ENCODE measurements around the gene EID3.
A peak's percentile ranks its signal among the peaks of the same experiment; 100 is the strongest.

Gene EID3

DNA sequence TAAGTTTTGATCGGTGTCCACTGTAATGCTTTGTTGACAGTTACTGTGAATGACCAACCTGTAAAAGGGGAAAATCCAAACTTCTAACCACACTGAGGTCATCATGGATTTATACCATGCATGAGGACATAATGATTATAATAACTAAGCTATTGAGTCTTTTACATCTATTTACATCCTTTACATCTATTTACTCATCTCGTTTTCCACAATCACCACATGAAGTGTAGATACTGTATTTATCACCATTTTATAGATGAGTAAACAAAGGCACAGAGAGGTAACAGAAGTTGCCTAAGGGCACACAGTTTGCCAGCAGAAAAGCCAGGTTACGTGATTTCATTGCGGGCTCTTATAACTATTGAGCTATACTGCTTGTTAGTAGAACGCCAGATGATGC lies 27.9 kb upstream of the EID3 start:
- no peak for TF ChIP-seq ZBTB7A (IDR thresholded peaks at IDR 0.05; ENCODE audit: low read depth)
- TF ChIP-seq, protein P1, sequence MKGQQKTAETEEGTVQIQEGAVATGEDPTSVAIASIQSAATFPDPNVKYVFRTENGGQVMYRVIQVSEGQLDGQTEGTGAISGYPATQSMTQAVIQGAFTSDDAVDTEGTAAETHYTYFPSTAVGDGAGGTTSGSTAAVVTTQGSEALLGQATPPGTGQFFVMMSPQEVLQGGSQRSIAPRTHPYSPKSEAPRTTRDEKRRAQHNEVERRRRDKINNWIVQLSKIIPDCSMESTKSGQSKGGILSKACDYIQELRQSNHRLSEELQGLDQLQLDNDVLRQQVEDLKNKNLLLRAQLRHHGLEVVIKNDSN (IDR thresholded peaks at IDR 0.05) = no peak
- TF ChIP-seq TCF12 (IDR thresholded peaks at IDR 0.05; ENCODE audit: low read depth) = no peak
- no peak for TF ChIP-seq FOXM1 (IDR thresholded peaks at IDR 0.05; ENCODE audit: borderline replicate concordance, low read depth)
- TF ChIP-seq RAD21 (IDR thresholded peaks at IDR 0.05; ENCODE audit: low read depth) = no peak
- no peak for TF ChIP-seq CREB1 (IDR thresholded peaks at IDR 0.05; ENCODE audit: low read depth)
- no peak for TF ChIP-seq EP300 (IDR thresholded peaks at IDR 0.05; ENCODE audit: borderline replicate concordance)

- TF ChIP-seq, protein P2, sequence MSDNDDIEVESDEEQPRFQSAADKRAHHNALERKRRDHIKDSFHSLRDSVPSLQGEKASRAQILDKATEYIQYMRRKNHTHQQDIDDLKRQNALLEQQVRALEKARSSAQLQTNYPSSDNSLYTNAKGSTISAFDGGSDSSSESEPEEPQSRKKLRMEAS (IDR thresholded peaks at IDR 0.05) = peak; percentile 55; the same call in 1 of the 2 replicates
- TF ChIP-seq, protein P3, sequence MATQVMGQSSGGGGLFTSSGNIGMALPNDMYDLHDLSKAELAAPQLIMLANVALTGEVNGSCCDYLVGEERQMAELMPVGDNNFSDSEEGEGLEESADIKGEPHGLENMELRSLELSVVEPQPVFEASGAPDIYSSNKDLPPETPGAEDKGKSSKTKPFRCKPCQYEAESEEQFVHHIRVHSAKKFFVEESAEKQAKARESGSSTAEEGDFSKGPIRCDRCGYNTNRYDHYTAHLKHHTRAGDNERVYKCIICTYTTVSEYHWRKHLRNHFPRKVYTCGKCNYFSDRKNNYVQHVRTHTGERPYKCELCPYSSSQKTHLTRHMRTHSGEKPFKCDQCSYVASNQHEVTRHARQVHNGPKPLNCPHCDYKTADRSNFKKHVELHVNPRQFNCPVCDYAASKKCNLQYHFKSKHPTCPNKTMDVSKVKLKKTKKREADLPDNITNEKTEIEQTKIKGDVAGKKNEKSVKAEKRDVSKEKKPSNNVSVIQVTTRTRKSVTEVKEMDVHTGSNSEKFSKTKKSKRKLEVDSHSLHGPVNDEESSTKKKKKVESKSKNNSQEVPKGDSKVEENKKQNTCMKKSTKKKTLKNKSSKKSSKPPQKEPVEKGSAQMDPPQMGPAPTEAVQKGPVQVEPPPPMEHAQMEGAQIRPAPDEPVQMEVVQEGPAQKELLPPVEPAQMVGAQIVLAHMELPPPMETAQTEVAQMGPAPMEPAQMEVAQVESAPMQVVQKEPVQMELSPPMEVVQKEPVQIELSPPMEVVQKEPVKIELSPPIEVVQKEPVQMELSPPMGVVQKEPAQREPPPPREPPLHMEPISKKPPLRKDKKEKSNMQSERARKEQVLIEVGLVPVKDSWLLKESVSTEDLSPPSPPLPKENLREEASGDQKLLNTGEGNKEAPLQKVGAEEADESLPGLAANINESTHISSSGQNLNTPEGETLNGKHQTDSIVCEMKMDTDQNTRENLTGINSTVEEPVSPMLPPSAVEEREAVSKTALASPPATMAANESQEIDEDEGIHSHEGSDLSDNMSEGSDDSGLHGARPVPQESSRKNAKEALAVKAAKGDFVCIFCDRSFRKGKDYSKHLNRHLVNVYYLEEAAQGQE (IDR thresholded peaks at IDR 0.05; ENCODE audit: low read depth) = no peak
- peak; percentile 78; the same call in 1 of the 2 replicates for TF ChIP-seq EP300 (IDR thresholded peaks at IDR 0.05; ENCODE audit: borderline replicate concordance)
- no peak for TF ChIP-seq TAF1 (IDR thresholded peaks at IDR 0.05; ENCODE audit: low read depth)
- no peak for TF ChIP-seq ZBTB7A (IDR thresholded peaks at IDR 0.05; ENCODE audit: low read depth)
- no peak for TF ChIP-seq EGR1 (IDR thresholded peaks at IDR 0.05)
- TF ChIP-seq RAD21 (IDR thresholded peaks at IDR 0.05; ENCODE audit: low read depth) = no peak
- peak; percentile 71 for TF ChIP-seq TEAD4 (IDR thresholded peaks at IDR 0.05)
- TF ChIP-seq CREB1 (IDR thresholded peaks at IDR 0.05; ENCODE audit: low read depth) = no peak
- TF ChIP-seq, protein P1 (IDR thresholded peaks at IDR 0.05) = 0 out of 2 replicates have a peak, but pooled peaks have one; percentile 13
- no peak for TF ChIP-seq CEBPB (IDR thresholded peaks at IDR 0.05)
- 0 out of 2 replicates have a peak, but pooled peaks have one; percentile 49 for TF ChIP-seq FOXM1 (IDR thresholded peaks at IDR 0.05; ENCODE audit: borderline replicate concordance, low read depth)
- peak; percentile 85 for TF ChIP-seq TCF12 (IDR thresholded peaks at IDR 0.05; ENCODE audit: low read depth)
- no peak for TF ChIP-seq YY1 (IDR thresholded peaks at IDR 0.05; ENCODE audit: low read depth)
- TF ChIP-seq NFIC (IDR thresholded peaks at IDR 0.05) = peak; percentile 93
Observed at GRCh38 chr12:104276273-104277131, 27.0 kb upstream of the EID3 start.

DNA sequence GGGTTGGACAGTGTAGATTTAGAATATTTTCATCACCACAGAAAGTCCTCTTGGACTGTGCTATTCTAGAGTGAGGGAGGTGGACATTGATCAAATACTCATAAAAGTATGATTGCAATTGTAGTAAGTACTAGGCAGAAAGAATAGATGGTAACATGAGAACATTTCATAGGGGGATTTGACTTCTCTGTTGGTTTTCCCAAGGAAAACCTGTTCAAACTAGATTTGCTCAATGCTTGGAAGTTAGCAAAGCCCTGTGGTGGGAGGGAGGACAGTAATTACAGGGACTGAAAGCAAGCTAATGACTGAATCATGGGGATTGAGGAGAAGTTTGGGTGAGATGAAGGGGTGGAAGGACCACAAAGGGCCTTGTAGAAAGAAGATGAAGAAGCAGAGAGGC lies 24.4 kb upstream of the EID3 start:
- TF ChIP-seq CEBPB (IDR thresholded peaks at IDR 0.05) = no peak
- TF ChIP-seq ZBTB7A (IDR thresholded peaks at IDR 0.05; ENCODE audit: low read depth) = no peak
- TF ChIP-seq RAD21 (IDR thresholded peaks at IDR 0.05; ENCODE audit: low read depth) = no peak
- TF ChIP-seq, protein P3 (IDR thresholded peaks at IDR 0.05; ENCODE audit: low read depth) = no peak
- no peak for TF ChIP-seq TAF1 (IDR thresholded peaks at IDR 0.05; ENCODE audit: low read depth)
- TF ChIP-seq TCF12 (IDR thresholded peaks at IDR 0.05; ENCODE audit: low read depth) = no peak
- TF ChIP-seq YY1 (IDR thresholded peaks at IDR 0.05; ENCODE audit: low read depth) = no peak
- TF ChIP-seq TEAD4 (IDR thresholded peaks at IDR 0.05) = no peak
- no peak for TF ChIP-seq EP300 (IDR thresholded peaks at IDR 0.05; ENCODE audit: borderline replicate concordance)

- TF ChIP-seq RAD21 (IDR thresholded peaks at IDR 0.05; ENCODE audit: low read depth) (no peak), CEBPB (IDR thresholded peaks at IDR 0.05) (no peak), EP300 (IDR thresholded peaks at IDR 0.05; ENCODE audit: borderline replicate concordance) (no peak), CREB1 (IDR thresholded peaks at IDR 0.05; ENCODE audit: low read depth) (no peak), ZBTB7A (IDR thresholded peaks at IDR 0.05; ENCODE audit: low read depth) (no peak), EGR1 (IDR thresholded peaks at IDR 0.05) (no peak), TAF1 (IDR thresholded peaks at IDR 0.05; ENCODE audit: low read depth) (no peak), TEAD4 (IDR thresholded peaks at IDR 0.05) (no peak), NFIC (IDR thresholded peaks at IDR 0.05) (no peak), FOXM1 (IDR thresholded peaks at IDR 0.05; ENCODE audit: borderline replicate concordance, low read depth) (no peak), YY1 (IDR thresholded peaks at IDR 0.05; ENCODE audit: low read depth) (no peak), TCF12 (IDR thresholded peaks at IDR 0.05; ENCODE audit: low read depth) (no peak)
- TF ChIP-seq, protein P2 (IDR thresholded peaks at IDR 0.05) = no peak
- TF ChIP-seq, protein P3 (IDR thresholded peaks at IDR 0.05; ENCODE audit: low read depth) = no peak
- TF ChIP-seq, protein P1 (IDR thresholded peaks at IDR 0.05) = no peak
Observed at GRCh38 chr12:104280111-104280510, 23.4 kb upstream of the EID3 start.

Data from Ishikawa (cell line).